Neuronal stem cell (in vitro differentiated cells): ENCODE data around the gene ELAVL1.

ENCODE experiments used
- DNase-seq: peaks from one replicate; pipeline ENCODE4 v3.0.0-alpha.2; 2013; ENCODE audit warnings: low spot score
- H2AFZ ChIP-seq: one replicate; pipeline ENCODE4 v1.6.1; 2013; ENCODE audit warnings: mild to moderate bottlenecking, low read length, inconsistent platforms
- H2AK5ac ChIP-seq: 2 replicates; pipeline ENCODE4 v1.6.1; 2013; ENCODE audit warnings: low read depth, mild to moderate bottlenecking, inconsistent platforms, low read length, moderate library complexity, mixed read lengths
- H2BK120ac ChIP-seq: 2 replicates; pipeline ENCODE4 v1.6.1; 2013; ENCODE audit warnings: low read depth, mild to moderate bottlenecking, inconsistent platforms, low read length, moderate library complexity, mixed read lengths
- H2BK12ac ChIP-seq: one replicate; pipeline ENCODE4 v1.6.1; 2013; ENCODE audit warnings: low read length, inconsistent platforms
- H2BK15ac ChIP-seq: 2 replicates; pipeline ENCODE4 v1.6.1; 2013; ENCODE audit warnings: mild to moderate bottlenecking, low read length, inconsistent platforms, mixed read lengths
- H2BK5ac ChIP-seq: one replicate; pipeline ENCODE4 v1.6.1; 2013; ENCODE audit warnings: inconsistent platforms, mild to moderate bottlenecking, low read length, moderate library complexity
- H3K14ac ChIP-seq: one replicate; pipeline ENCODE4 v1.6.1; 2013; ENCODE audit warnings: low read length, inconsistent platforms
- H3K18ac ChIP-seq: 2 replicates; pipeline ENCODE4 v1.6.1; 2013; ENCODE audit warnings: low read length, inconsistent platforms
- H3K23ac ChIP-seq: 2 replicates; pipeline ENCODE4 v1.6.1; 2013; ENCODE audit warnings: low read depth, mild to moderate bottlenecking, mixed read lengths, low read length, inconsistent platforms; ENCODE audit not compliant: poor library complexity
- H3K27ac ChIP-seq: replicated peaks from 3 replicates; pipeline ENCODE4 v1.5.1; 2013; ENCODE audit warnings: low read length, inconsistent platforms
- H3K27me3 ChIP-seq, 3 experiments: 2 replicates each; pipeline ENCODE4 v1.6.1; 2013; ENCODE audit warnings: low read length in 3 of 3, mild to moderate bottlenecking in 2 of 3, inconsistent platforms in 1 of 3, low read depth in 1 of 3, mixed read lengths in 1 of 3, moderate library complexity in 1 of 3; ENCODE audit not compliant: control insufficient read depth in 3 of 3, insufficient read depth in 3 of 3
- H3K36me3 ChIP-seq, 2 donors: replicated peaks in 1 of 2; 2 replicates each; pipeline ENCODE4 v1.6.1; 2013; ENCODE audit warnings: low read length in 2 of 2; ENCODE audit not compliant: control insufficient read depth in 2 of 2, insufficient read depth in 2 of 2
- H3K4ac ChIP-seq: 2 replicates; pipeline ENCODE4 v1.6.1; 2013; ENCODE audit warnings: inconsistent platforms, mild to moderate bottlenecking, low read length, moderate library complexity
- H3K4me1 ChIP-seq, 2 donors: 1 replicate in 1 of 2; 2 replicates in 1 of 2; pipeline ENCODE4 v1.6.1; 2013; ENCODE audit warnings: low read length in 2 of 2, low read depth in 1 of 2; ENCODE audit not compliant: control insufficient read depth in 2 of 2, insufficient read depth in 1 of 2
- H3K4me2 ChIP-seq: one replicate; pipeline ENCODE4 v1.6.1; 2013; ENCODE audit warnings: mild to moderate bottlenecking, low read length, inconsistent platforms; ENCODE audit not compliant: insufficient read depth, poor library complexity, severe bottlenecking
- H3K4me3 ChIP-seq, 2 donors: 2 replicates each; pipeline ENCODE4 v1.5.1; 2013; ENCODE audit warnings: low read length in 2 of 2, mild to moderate bottlenecking in 2 of 2, inconsistent platforms in 1 of 2, moderate library complexity in 1 of 2
- H3K79me1 ChIP-seq: one replicate; pipeline ENCODE4 v1.6.1; 2013; ENCODE audit warnings: low read depth, mild to moderate bottlenecking, inconsistent platforms, low read length, moderate library complexity
- H3K9ac ChIP-seq: one replicate; pipeline ENCODE4 v1.6.1; 2013; ENCODE audit warnings: mild to moderate bottlenecking, low read depth, low read length, inconsistent platforms; ENCODE audit not compliant: poor library complexity
- H3K9me3 ChIP-seq, 2 donors: replicated peaks in 1 of 2; 2 replicates each; pipeline versions ENCODE3 to v1.6.1; 2013; ENCODE audit warnings: low read length in 2 of 2, mild to moderate bottlenecking in 2 of 2, inconsistent platforms in 1 of 2, low read depth in 1 of 2, mixed read lengths in 1 of 2, moderate library complexity in 1 of 2; ENCODE audit not compliant: control insufficient read depth in 2 of 2, insufficient read depth in 1 of 2
- H4K8ac ChIP-seq: one replicate; pipeline ENCODE4 v1.6.1; 2013; ENCODE audit warnings: low read depth, mild to moderate bottlenecking, inconsistent platforms, low read length, moderate library complexity
- H4K91ac ChIP-seq: one replicate; pipeline ENCODE4 v1.6.1; 2013; ENCODE audit warnings: low read length, low read depth, mild to moderate bottlenecking, inconsistent platforms; ENCODE audit not compliant: poor library complexity
- WGBS, 2 donors: extraction: QIAGEN DNeasy Blood & Tissue Kit; methylation state at CpG; one replicate each; pipeline ENCODE4 v1.1.7; 2013; ENCODE audit warnings: missing lambda C conversion rate in 2 of 2, mixed read lengths in 1 of 2; ENCODE audit not compliant: insufficient read length in 2 of 2, insufficient replicate concordance in 1 of 2; ENCODE audit errors: extremely low coverage in 2 of 2; 5-methylcytosine and 5-hydroxymethylcytosine counted together

ELAVL1 gene

GRCh38 chr19:7970716-7971448 lies 34.6 kb downstream of the ELAVL1 start:
- H3K4me2 ChIP-seq: no peak overlapping the region
- H2BK120ac ChIP-seq: no peak overlapping the region
- no peak overlapping the region for H2AK5ac ChIP-seq
- no peak overlapping the region for H3K14ac ChIP-seq
- peak overlapping the region; percentile 63 for H3K9ac ChIP-seq
- H4K91ac ChIP-seq: no peak overlapping the region
- H2BK15ac ChIP-seq: no peak overlapping the region
- H3K9me3 ChIP-seq: no peaks in the 10 kb centered on the region
- H3K4ac ChIP-seq: no peak overlapping the region
- H3K18ac ChIP-seq: no peak overlapping the region
- no peaks in the 10 kb centered on the region for H3K4me1 ChIP-seq
- H3K23ac ChIP-seq: peak overlapping the region; percentile 39
- H3K27me3 ChIP-seq: no peaks in the 10 kb centered on the region
- H4K8ac ChIP-seq: no peak overlapping the region
- DNase-seq: peak; percentile 63
- H2BK5ac ChIP-seq: no peak overlapping the region
- H2BK12ac ChIP-seq: no peak overlapping the region
- no peak overlapping the region for H2AFZ ChIP-seq
- H3K79me1 ChIP-seq: peaks cover 3% of the 10 kb centered on the region
- peak overlapping the region; percentile 9 for H3K27ac ChIP-seq
- no CpG with 5 or more reads among the region's 12 CpGs for WGBS, 2 donors
- H3K36me3 ChIP-seq: peaks cover 65 to 94% of the 10 kb centered on the region in 2 donors
- no peak overlapping the region for H3K4me3 ChIP-seq

- Histone ChIP-seq H2AK5ac (no peak overlapping the region), H4K8ac (no peak overlapping the region), H2BK120ac (no peak overlapping the region), H3K14ac (no peak overlapping the region), H3K9ac (no peak overlapping the region), H3K27me3 (no peaks in the 10 kb centered on the region), H3K36me3 (peaks cover 66 to 94% of the 10 kb centered on the region in 2 donors), H2BK15ac (no peak overlapping the region), H3K18ac (no peak overlapping the region), H3K4me2 (no peak overlapping the region), H3K4ac (no peak overlapping the region), H3K9me3 (no peaks in the 10 kb centered on the region), H3K4me1 (no peaks in the 10 kb centered on the region), H2AFZ (no peak overlapping the region), H3K4me3 (no peak overlapping the region), H2BK12ac (no peak overlapping the region), H3K23ac (no peak overlapping the region), H3K27ac (no peak overlapping the region), H2BK5ac (no peak overlapping the region), H3K79me1 (peaks cover 3% of the 10 kb centered on the region), H4K91ac (no peak overlapping the region)
- no peak for DNase-seq
- WGBS, 2 donors: no CpG with 5 or more reads among the region's 11 CpGs
Observed at GRCh38 chr19:7969555-7969939, 35.9 kb downstream of the ELAVL1 start.

- peak overlapping the region; percentile 25 for H3K9ac ChIP-seq
- no peak overlapping the region for H3K4me3 ChIP-seq
- H3K36me3 ChIP-seq: peaks cover 66 to 94% of the 10 kb centered on the region in 2 donors
- no peak overlapping the region for H3K27ac ChIP-seq
- H4K91ac ChIP-seq: no peak overlapping the region
- no peak overlapping the region for H3K23ac ChIP-seq
- H2AK5ac ChIP-seq: no peak overlapping the region
- DNase-seq: no peak
- no peaks in the 10 kb centered on the region for H3K27me3 ChIP-seq
- no peak overlapping the region for H2BK120ac ChIP-seq
- no peak overlapping the region for H3K18ac ChIP-seq
- H3K14ac ChIP-seq: no peak overlapping the region
- no peak overlapping the region for H2BK12ac ChIP-seq
- H3K4me1 ChIP-seq: no peaks in the 10 kb centered on the region
- no peak overlapping the region for H2BK15ac ChIP-seq
- no CpG with 5 or more reads among the region's 20 CpGs for WGBS, 2 donors
- H3K79me1 ChIP-seq: peaks cover 3% of the 10 kb centered on the region
- H2AFZ ChIP-seq: no peak overlapping the region
- no peak overlapping the region for H3K4me2 ChIP-seq
- H4K8ac ChIP-seq: no peak overlapping the region
- H3K4ac ChIP-seq: no peak overlapping the region
- no peaks in the 10 kb centered on the region for H3K9me3 ChIP-seq
- no peak overlapping the region for H2BK5ac ChIP-seq
Observed at GRCh38 chr19:7968796-7969554, 36.5 kb downstream of the ELAVL1 start.

GRCh38 chr19:7968008-7968795 lies 37.2 kb downstream of the ELAVL1 start:
- no peak for DNase-seq
- Histone ChIP-seq H4K91ac (no peak overlapping the region), H3K4me2 (no peak overlapping the region), H3K27ac (no peak overlapping the region), H2BK15ac (no peak overlapping the region), H3K18ac (no peak overlapping the region), H3K4ac (no peak overlapping the region), H3K4me1 (no peaks in the 10 kb centered on the region), H2AFZ (no peak overlapping the region), H4K8ac (no peak overlapping the region), H3K27me3 (no peaks in the 10 kb centered on the region), H2BK120ac (no peak overlapping the region), H3K14ac (no peak overlapping the region), H3K9me3 (no peaks in the 10 kb centered on the region), H3K79me1 (peaks cover 3% of the 10 kb centered on the region), H2AK5ac (no peak overlapping the region), H3K23ac (peak overlapping the region; percentile 34), H2BK5ac (no peak overlapping the region), H3K4me3 (peak overlapping the region in 1 of 2 donors; percentile 37), H3K36me3 (peaks cover 66 to 94% of the 10 kb centered on the region in 2 donors), H2BK12ac (no peak overlapping the region), H3K9ac (no peak overlapping the region)
- no CpG with 5 or more reads among the region's 15 CpGs for WGBS, 2 donors
